ENCODE data around the gene KIF11.
A peak's percentile ranks its signal among the peaks of the same experiment; 100 is the strongest.

KIF11 gene

DNA sequence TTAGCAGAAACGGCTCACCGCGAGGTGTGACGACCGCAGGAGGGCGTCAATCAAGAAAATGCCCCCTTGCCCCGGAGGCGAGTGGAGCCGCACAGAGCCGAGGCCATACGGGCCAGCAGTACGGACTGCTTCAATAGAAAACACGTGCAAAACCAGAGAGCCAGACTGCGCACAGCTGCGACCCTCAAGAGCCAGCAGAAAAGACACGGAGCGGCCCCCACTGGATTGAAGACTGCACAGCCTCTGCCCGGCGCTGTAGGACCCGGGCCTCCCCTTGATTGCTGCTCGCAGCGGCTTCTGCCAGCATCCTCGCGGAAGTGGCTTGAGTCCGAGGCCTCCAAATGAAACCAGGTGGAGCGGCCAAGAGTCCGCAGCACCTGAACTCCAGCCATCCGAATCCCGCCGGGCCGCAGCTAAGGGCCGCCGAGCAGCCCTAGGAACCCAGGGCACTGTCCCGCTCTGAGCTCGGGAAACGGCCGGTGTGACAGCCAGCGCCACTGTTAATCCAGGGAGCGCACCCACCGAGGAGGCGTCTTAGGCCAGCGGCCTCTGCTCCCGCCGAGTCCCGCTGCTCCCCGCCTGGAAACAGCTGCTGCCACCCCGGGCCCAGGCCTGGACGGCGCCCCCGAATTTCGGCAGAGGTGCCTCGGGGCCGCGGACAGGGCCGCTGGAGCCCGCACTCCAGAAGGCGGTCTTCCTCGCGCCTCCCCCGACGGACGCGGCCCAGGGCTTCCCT is 96.2 kb downstream of the KIF11 start:
- Histone ChIP-seq H3K4me3 (replicated peaks; ENCODE audit: low read depth, low read length) (peak overlapping the region; percentile 53), H3K36me3 (ENCODE audit: control insufficient read depth, insufficient read depth, low read length) (no peaks in the 10 kb centered on the region), H3K27me3 (replicated peaks; ENCODE audit: control insufficient read depth, insufficient read depth, low read length) (no peaks in the 10 kb centered on the region; the same call in 1 of the 2 replicates)
- DNase-seq (ENCODE audit: extremely low read depth, insufficient read length) = peak; percentile 64
- TF ChIP-seq, protein P1, sequence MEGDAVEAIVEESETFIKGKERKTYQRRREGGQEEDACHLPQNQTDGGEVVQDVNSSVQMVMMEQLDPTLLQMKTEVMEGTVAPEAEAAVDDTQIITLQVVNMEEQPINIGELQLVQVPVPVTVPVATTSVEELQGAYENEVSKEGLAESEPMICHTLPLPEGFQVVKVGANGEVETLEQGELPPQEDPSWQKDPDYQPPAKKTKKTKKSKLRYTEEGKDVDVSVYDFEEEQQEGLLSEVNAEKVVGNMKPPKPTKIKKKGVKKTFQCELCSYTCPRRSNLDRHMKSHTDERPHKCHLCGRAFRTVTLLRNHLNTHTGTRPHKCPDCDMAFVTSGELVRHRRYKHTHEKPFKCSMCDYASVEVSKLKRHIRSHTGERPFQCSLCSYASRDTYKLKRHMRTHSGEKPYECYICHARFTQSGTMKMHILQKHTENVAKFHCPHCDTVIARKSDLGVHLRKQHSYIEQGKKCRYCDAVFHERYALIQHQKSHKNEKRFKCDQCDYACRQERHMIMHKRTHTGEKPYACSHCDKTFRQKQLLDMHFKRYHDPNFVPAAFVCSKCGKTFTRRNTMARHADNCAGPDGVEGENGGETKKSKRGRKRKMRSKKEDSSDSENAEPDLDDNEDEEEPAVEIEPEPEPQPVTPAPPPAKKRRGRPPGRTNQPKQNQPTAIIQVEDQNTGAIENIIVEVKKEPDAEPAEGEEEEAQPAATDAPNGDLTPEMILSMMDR (IDR thresholded peaks at IDR 0.05; ENCODE audit: insufficient read depth, low read length, poor library complexity, severe bottlenecking) = peak; percentile 9

DNA sequence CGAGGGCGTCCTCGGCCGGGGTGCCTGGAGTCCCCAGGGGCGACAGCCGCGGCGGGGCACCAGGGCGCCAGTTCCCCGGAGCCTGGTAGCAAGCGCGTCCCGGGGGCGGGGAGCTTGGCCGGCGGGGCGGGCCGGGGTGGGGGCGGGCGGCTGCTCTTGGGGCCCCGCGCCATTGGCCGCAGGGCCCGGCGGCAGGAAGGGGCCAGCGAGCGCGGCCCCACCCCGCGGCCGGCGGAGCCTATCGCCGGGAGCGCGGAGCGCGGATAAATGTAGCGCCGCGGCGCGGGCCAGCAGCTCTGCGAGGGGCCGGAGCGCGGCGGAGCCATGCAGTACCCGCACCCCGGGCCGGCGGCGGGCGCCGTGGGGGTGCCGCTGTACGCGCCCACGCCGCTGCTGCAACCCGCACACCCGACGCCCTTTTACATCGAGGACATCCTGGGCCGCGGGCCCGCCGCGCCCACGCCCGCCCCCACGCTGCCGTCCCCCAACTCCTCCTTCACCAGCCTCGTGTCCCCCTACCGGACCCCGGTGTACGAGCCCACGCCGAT is 96.8 kb downstream of the KIF11 start, which contains the start of gene HHEX:
Gene HHEX (plus strand): TSS at position 293 of the 548 bp plus-strand sequence. CDS start 32 bp downstream, at position 325.
- TF ChIP-seq, protein P1 (IDR thresholded peaks at IDR 0.05; ENCODE audit: insufficient read depth, low read length, poor library complexity, severe bottlenecking) = no peak
- H3K36me3 ChIP-seq (ENCODE audit: control insufficient read depth, insufficient read depth, low read length) = no peaks in the 10 kb centered on the region
- H3K4me3 ChIP-seq (replicated peaks; ENCODE audit: low read depth, low read length) = peak within 1 kb of the TSS; percentile 62
- peak; percentile 87 for DNase-seq (ENCODE audit: extremely low read depth, insufficient read length)
- no peaks in the 10 kb centered on the region; the same call in 1 of the 2 replicates for H3K27me3 ChIP-seq (replicated peaks; ENCODE audit: control insufficient read depth, insufficient read depth, low read length)

DNA sequence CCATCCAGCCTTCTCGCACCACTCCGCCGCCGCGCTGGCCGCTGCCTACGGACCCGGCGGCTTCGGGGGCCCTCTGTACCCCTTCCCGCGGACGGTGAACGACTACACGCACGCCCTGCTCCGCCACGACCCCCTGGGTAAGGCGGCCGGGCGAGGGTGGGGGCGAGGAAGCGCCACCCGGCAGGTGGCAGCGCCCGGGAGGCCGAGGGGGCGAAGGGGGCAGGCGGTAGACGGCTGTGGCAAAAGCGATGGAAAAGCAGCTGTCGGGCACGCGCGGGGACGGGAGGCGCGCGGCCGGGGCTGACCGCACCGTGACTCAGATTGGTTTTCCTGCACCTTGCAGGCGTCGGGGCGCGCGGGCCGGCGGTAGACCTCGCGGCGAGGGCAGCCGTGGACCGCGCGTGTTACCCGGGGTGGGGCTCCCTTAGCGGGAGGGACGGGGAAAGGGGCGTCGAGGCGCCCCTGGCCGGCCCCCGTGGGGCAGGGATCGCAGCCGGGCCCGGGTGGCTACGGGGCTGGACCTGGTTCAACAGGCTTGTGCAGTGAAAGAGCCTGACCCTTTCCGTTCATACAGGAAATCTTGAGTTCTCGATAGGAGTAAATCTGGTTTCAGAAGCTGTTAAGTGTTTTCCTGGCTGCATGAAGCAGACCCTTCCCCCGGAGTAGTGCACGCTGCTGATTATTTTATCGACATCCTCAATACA is 97.4 kb downstream of the KIF11 start:
- no peaks in the 10 kb centered on the region; the same call in 1 of the 2 replicates for H3K27me3 ChIP-seq (replicated peaks; ENCODE audit: control insufficient read depth, insufficient read depth, low read length)
- peak; percentile 84 for DNase-seq (ENCODE audit: extremely low read depth, insufficient read length)
- H3K36me3 ChIP-seq (ENCODE audit: control insufficient read depth, insufficient read depth, low read length) = no peaks in the 10 kb centered on the region
- peak overlapping the region; percentile 62 for H3K4me3 ChIP-seq (replicated peaks; ENCODE audit: low read depth, low read length)
- TF ChIP-seq, protein P1 (IDR thresholded peaks at IDR 0.05; ENCODE audit: insufficient read depth, low read length, poor library complexity, severe bottlenecking) = no peak

DNA sequence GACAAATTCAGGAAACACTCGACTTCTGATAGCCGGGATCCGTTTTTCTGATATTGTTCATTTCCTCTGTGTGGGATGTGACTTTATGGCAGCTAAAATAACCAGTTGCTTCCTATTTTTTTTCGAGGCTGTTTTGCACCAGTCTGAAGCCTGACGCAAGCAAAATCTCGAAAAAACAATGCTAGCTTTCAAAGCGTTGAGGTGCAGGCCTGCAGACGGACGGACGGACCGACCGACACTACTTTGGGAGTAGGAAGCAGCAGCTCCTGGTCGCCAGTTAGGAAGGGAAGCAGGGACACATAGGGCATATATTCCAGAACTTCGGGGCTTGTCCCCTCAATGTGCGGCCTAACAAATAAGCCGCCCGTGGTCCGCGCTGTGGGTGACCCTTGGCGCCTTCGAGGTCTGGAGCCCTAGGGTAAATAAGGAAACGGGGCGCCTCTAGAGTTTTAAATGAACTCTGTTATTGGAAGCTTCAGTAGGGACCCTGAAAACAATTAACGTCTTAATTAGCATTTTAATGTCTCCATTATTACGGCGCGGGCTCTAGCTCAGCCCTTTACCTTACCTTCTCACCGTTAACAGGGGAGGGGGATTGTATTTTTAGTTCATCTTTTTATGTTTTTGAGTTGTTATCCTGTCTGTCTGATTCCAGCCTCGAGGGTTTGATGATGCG is 98.1 kb downstream of the KIF11 start:
- TF ChIP-seq, protein P1 (IDR thresholded peaks at IDR 0.05; ENCODE audit: insufficient read depth, low read length, poor library complexity, severe bottlenecking) = no peak
- H3K27me3 ChIP-seq (replicated peaks; ENCODE audit: control insufficient read depth, insufficient read depth, low read length) = no peaks in the 10 kb centered on the region; the same call in 1 of the 2 replicates
- H3K36me3 ChIP-seq (ENCODE audit: control insufficient read depth, insufficient read depth, low read length) = no peaks in the 10 kb centered on the region
- H3K4me3 ChIP-seq (replicated peaks; ENCODE audit: low read depth, low read length) = no peak overlapping the region
- peak; percentile 32 for DNase-seq (ENCODE audit: extremely low read depth, insufficient read length)

DNA sequence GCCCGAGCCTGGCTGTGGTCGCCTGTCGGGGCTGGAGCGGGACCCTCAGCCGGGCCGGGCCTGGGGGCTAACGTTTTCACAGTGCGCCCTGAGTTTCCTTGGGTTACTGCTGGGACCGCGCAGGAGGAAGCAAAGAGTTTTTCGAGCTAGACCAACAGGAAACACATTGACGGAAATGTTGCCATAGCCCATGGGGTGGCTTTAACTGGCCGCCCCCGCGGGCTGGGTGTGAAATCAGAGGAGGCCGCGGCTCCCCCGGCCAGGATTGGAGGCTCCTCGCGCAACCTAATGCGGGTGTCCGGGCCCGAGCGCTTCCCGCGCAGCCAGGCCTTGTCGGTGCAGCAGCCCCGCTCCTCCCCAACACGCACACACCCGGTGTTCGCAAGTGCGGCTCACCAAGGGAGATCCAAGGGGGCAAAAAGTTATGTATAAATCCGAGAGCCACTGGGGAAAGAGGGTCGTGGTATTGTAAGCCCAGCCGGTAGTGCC is 98.7 kb downstream of the KIF11 start:
- H3K27me3 ChIP-seq (replicated peaks; ENCODE audit: control insufficient read depth, insufficient read depth, low read length) = no peaks in the 10 kb centered on the region; the same call in 1 of the 2 replicates
- no peak overlapping the region for H3K4me3 ChIP-seq (replicated peaks; ENCODE audit: low read depth, low read length)
- H3K36me3 ChIP-seq (ENCODE audit: control insufficient read depth, insufficient read depth, low read length) = no peaks in the 10 kb centered on the region
- DNase-seq (ENCODE audit: extremely low read depth, insufficient read length) = peak; percentile 45
- TF ChIP-seq, protein P1 (IDR thresholded peaks at IDR 0.05; ENCODE audit: insufficient read depth, low read length, poor library complexity, severe bottlenecking) = no peak
